ENCODE measurements around the gene IL36G.
A peak's percentile ranks its signal among the peaks of the same experiment; 100 is the strongest.
"Not testable (repeated sequence)": the region's sequence is repeated elsewhere in the genome, so short reads cannot be mapped to it uniquely, and the experiment has no call there.

The IL36G gene

GRCh38 chr2:112977559-112978056 lies at the start of gene IL36G:
Gene IL36G, plus strand, starts transcription at chr2:112978006. Its CDS starts 633 bp downstream, at chr2:112978639.
- FAIRE-seq (no peak), DNase-seq (ENCODE audit: insufficient read length, low spot score) (no peak)

- no peak for FAIRE-seq
- no peak for DNase-seq (ENCODE audit: insufficient read length, low spot score)
These were observed 44.5 kb upstream of the IL36G start for GRCh38 chr2:112933261-112933660.

GRCh38 chr2:112934117-112934516 lies 43.7 kb upstream of the IL36G start:
- not testable (repeated sequence) for DNase-seq (ENCODE audit: insufficient read length, low spot score); FAIRE-seq

- FAIRE-seq (no peak), DNase-seq (ENCODE audit: insufficient read length, low spot score) (no peak)
These were observed 40.9 kb upstream of the IL36G start for GRCh38 chr2:112936927-112937232.

- peak; percentile 17 for DNase-seq (ENCODE audit: insufficient read length, low spot score)
- FAIRE-seq = no peak
These were observed 38.9 kb upstream of the IL36G start for GRCh38 chr2:112938904-112939303.

GRCh38 chr2:112939425-112939824 lies 38.4 kb upstream of the IL36G start:
- DNase-seq (ENCODE audit: insufficient read length, low spot score) (no peak), FAIRE-seq (no peak)

DNA sequence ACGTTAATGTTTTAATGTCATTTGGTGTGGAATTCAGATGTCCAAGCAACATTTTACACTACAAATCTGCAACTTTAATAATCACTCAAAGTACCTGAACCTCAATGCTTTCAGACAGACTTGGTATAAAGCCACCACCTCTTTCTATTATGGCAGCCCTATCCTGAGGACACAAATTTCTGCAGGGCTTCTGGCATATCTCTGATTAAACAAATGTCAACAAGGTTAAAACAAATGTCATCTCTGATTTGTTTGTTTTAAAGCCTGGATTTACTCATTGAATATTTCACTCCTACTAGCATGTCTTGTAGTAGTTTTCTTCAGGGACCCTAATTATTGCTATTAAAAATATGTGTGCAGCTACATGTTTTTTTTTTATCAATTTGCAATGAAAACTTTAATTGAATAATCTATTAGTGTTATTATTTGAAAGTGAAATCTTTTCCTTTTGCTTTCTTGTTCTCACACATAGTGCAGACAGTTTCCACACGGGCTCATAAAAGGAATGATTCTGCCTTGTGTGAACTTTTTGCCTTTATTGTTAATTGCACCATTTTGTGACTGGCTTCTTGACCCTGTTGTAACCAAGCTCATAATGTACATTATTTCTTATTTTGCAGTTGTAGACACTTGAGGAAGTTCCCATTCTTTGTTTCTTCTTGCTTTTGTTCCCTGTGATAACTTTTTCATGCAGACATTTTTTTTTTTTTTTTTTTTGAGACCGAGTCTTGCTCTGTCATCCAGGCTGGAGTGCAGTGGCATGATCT lies 36.8 kb upstream of the IL36G start:
- FAIRE-seq (no peak), DNase-seq (ENCODE audit: insufficient read length, low spot score) (no peak)

DNA sequence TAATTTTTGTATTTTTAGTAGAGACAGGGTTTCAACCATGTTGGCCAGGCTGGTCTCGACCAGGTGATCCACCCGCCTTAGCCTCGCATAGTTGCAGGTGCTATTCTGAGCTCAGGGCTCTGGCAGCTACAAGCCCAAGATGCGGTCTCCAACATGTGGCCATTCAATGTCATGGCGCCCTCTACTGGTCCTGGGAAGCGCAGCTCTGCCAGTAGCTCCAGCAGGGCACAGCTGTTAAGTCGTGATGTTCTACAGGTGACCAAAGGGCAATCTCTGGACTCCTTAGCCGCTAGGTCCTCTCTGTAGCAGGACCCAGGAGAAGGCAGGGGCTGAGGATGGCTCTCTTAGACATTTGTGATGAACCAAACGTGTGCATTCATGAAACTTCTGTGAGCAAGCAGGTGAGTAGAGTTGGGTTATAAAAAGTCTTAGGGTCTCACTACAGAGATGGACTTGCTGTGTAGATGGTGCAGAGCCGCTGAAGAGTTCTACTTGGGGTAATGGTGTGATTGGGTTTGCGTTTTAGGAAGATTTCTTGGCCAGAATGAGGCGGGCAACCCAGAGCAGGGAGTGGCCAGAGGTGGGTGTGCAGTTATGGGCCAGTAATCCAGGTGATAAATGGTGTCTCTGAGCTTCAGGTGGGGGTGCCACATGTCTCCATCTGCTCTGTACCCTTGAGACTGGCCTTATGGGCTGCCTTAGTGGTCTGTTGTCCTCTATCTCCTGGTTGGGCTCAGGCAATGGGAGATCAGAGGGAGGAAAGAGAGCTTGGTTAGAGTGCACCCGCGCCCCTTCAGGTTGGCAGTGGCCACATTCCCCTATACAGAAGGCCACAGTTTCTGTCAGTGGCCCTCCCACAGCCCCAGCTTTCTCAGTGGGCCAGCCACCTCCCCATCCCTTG lies 35.8 kb upstream of the IL36G start:
- DNase-seq (ENCODE audit: insufficient read length, low spot score) (peak; percentile 76), FAIRE-seq (peak; percentile 79)

DNA sequence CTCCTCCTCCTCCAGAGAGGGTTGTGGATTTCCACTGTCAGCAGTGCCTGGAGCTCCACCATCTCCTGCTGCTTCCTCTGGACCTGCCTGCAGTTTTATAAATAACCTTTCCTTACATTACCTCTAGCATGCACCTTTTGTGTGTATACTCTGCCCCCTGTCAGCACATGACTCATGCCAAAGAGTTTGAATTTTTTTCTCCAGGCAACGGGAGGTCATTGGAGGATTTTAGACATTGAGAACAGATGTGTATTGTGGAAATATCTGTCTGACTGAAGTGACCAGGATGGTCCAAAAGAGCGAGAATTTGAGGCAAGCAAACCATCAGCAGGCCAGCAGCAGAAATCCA lies 35.2 kb upstream of the IL36G start:
- FAIRE-seq (no peak), DNase-seq (ENCODE audit: insufficient read length, low spot score) (no peak)

- FAIRE-seq (no peak), DNase-seq (ENCODE audit: insufficient read length, low spot score) (no peak)
These were observed 32.8 kb upstream of the IL36G start for GRCh38 chr2:112944971-112945370.

DNA sequence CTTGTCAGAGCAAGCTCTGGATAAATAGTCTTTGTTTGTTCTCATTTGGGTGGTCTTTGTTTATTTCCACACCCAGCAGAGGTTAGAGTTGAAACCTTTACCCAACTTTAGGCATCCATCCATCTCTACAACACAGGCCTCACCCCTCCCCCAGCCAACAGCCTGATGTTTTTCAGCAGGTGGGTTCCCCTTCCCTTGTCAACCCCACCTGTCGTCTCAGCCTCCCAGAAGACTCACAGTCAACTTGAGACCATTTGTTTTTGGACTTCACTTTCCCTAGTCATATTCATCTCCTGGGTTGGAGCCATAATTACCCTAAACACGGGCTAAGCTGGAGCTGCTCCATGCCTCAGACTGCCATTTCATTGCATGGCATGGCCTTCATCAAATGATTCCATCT lies 31.7 kb upstream of the IL36G start:
- FAIRE-seq = no peak

GRCh38 chr2:112947374-112947773 lies 30.4 kb upstream of the IL36G start:
- FAIRE-seq (no peak), DNase-seq (ENCODE audit: insufficient read length, low spot score) (no peak)

More for the DNA sequence above, 31.7 kb upstream of the IL36G start:
- no peak for DNase-seq (ENCODE audit: insufficient read length, low spot score)

DNA sequence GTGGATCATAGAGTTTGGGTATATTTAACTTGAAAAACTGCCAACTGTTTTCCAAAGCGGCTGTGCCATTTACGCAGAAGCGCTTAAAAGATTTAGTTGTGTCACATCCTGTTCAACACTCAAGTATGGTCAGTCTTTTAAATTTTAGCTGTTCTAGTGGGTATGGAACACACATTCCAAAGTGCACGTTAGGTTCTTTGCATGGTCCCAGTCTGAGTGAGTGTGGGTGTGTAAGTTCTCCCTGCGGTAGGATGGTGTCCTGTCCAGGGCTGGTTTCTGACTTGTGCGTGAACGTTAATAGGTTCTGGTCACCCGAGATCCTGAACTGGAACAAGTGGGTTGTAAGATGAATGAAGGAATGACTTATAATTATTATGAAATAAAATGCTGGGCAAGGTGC lies 28.4 kb upstream of the IL36G start:
- FAIRE-seq (no peak), DNase-seq (ENCODE audit: insufficient read length, low spot score) (no peak)

DNA sequence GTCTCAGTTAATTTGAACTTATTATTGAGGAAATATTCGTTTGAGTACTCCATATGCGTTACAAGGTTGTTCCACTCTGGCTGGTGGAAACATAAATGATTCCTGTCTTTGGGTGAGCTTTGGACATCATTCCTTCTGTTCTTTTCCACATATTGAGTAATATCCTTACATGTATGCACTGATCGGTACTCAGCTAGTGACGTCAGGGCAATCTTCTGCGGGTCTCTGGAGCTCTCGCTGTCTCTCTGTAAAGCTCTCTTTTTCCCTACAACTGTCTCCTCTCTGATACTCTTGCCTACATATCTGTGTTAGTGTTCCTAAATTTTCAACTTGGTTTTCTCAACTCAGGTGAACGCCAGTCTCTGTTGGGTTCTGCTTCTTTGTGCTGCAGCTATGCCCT lies 23.4 kb upstream of the IL36G start:
- DNase-seq (ENCODE audit: insufficient read length, low spot score) (no peak), FAIRE-seq (no peak)

DNA sequence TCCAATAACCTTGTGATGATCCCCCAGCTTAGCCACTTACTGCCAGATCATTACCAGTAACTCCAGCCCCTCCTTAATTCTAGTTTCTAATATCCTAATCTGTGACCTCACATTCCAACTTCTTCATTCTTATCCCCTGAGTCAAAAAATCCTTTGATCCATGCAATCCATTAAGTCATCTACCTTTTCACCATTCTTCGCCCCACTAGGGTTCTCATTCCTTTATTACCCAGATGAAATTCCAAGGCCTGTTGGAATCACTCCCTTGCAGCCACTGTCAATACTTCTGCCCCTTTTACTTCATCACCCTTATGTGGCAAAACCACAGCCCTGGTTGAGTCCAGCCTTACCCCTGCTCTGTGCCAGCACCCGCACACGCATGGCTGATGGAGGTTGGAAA lies 20.3 kb upstream of the IL36G start:
- FAIRE-seq = no peak
- DNase-seq (ENCODE audit: insufficient read length, low spot score) = no peak

GRCh38 chr2:112958428-112959108 lies 19.2 kb upstream of the IL36G start:
- FAIRE-seq = no peak

GRCh38 chr2:112959109-112959812 lies 18.5 kb upstream of the IL36G start:
- DNase-seq (ENCODE audit: insufficient read length, low spot score) (no peak), FAIRE-seq (no peak)

More at GRCh38 chr2:112958428-112959108, 19.2 kb upstream of the IL36G start:
- peak; percentile 56 for DNase-seq (ENCODE audit: insufficient read length, low spot score)

GRCh38 chr2:112960230-112960825 lies 17.5 kb upstream of the IL36G start:
- no peak for FAIRE-seq
- no peak for DNase-seq (ENCODE audit: insufficient read length, low spot score)

GRCh38 chr2:112962308-112963175 lies 15.3 kb upstream of the IL36G start:
- FAIRE-seq (no peak), DNase-seq (ENCODE audit: insufficient read length, low spot score) (no peak)
